K562 (cell line): Measurements from ENCODE around the gene APEX1. TPM values are rescaled to one million over a fixed set of nuclear protein-coding genes. Genes with fewer than 3 reads are reported as not detected.
A peak's percentile ranks its signal among the peaks of the same experiment; 100 is the strongest.

Source experiments
- ATAC-seq: fragments of 200-7000 bp; cut with Tn5 transposase; 3 replicates; pipeline ENCODE4 v1.9.1; 2020; ENCODE audit warnings: moderate library complexity
- BruUV-seq: library from RNA; stranded (reverse); fragments of 400-500 nt; replicated peaks from 2 replicates; lab custom pipeline; 2021; lab: Mats Ljungman, UMichigan
- CTCF ChIA-PET: fragments of 300-600 bp; formaldehyde crosslinking; extraction: SDS; loops from one replicate; lab custom pipeline; 2021; ENCODE audit warnings: low intra/inter-chr PET ratio; lab: Yijun Ruan, JAX
- POLR2A ChIA-PET: fragments of 300-600, 350-650 bp; sonication (Branson Sonifier 250); formaldehyde crosslinking; extraction: SDS; loops from one replicate; lab custom pipeline; 2021; ENCODE audit warnings: antibody characterized with exemption, inconsistent platforms; lab: Yijun Ruan, JAX
- DNase-seq, 4 experiments: peaks; one replicate each; pipeline versions ENCODE4 v3.0.0 to v3.0.0-alpha.2; 2011 to 2018; ENCODE audit warnings: low spot score in 3 of 4, mixed read lengths in 3 of 4; ENCODE audit errors: extremely low read depth in 1 of 4
- FAIRE-seq: peaks from 2 replicates; lab custom pipeline; 2011; peaks lifted over from hg19 to GRCh38; lab: Jason Lieb, UNC
- H2AFZ ChIP-seq: 2 replicates; pipeline ENCODE4 v1.6.0; 2011; ENCODE audit warnings: low read depth, low read length, control low read depth, inconsistent platforms
- H3K27ac ChIP-seq: fragments of 200-600 bp; 3 replicates; pipeline ENCODE4 v1.8.0; 2011; ENCODE audit warnings: low read depth, mild to moderate bottlenecking, control low read depth, inconsistent platforms, low read length, moderate library complexity, mixed read lengths; ENCODE audit errors: extremely low read depth
- H3K27me3 ChIP-seq, 2 experiments: fragments of 300-600 bp in 1 of 2; 2 replicates in 1 of 2; 3 replicates in 1 of 2; pipeline versions ENCODE4 v1.6.0 to v1.8.0; 2011; ENCODE audit warnings: inconsistent platforms in 2 of 2, low read length in 2 of 2, mild to moderate bottlenecking in 1 of 2, mixed read lengths in 1 of 2, moderate library complexity in 1 of 2; ENCODE audit not compliant: control insufficient read depth in 2 of 2, insufficient read depth in 2 of 2
- H3K36me3 ChIP-seq: fragments of 300-600 bp; 3 replicates; pipeline ENCODE4 v1.8.0; 2011; ENCODE audit warnings: mild to moderate bottlenecking, low read length, inconsistent platforms; ENCODE audit not compliant: control insufficient read depth, insufficient read depth
- H3K4me1 ChIP-seq, 2 experiments: fragments of 200-600 bp in 1 of 2; replicated peaks in 1 of 2; 2 replicates in 1 of 2; 3 replicates in 1 of 2; pipeline versions ENCODE4 v1.5.1 to v1.8.0; 2011; ENCODE audit warnings: inconsistent platforms in 2 of 2, low read length in 2 of 2, mild to moderate bottlenecking in 1 of 2, mixed read lengths in 1 of 2, moderate library complexity in 1 of 2; ENCODE audit not compliant: control insufficient read depth in 2 of 2, insufficient read depth in 2 of 2
- H3K4me2 ChIP-seq: 2 replicates; pipeline ENCODE4 v1.6.1; 2011; ENCODE audit warnings: low read length, control low read depth, inconsistent platforms, mixed read lengths; ENCODE audit not compliant: insufficient read depth
- H3K4me3 ChIP-seq: fragments of 200-600 bp; sonication (generic), shearing (Covaris generic); 2 replicates; pipeline ENCODE4 v1.5.1; 2016; ENCODE audit warnings: control low read depth, inconsistent platforms
- H3K79me2 ChIP-seq: fragments of 200-600 bp; 3 replicates; pipeline ENCODE4 v1.8.0; 2011; ENCODE audit warnings: low read length, inconsistent platforms; ENCODE audit not compliant: control insufficient read depth, insufficient read depth
- H3K9ac ChIP-seq, 2 experiments: 2 replicates each; pipeline versions ENCODE4 v1.6.0 to v1.6.1; 2011; ENCODE audit warnings: low read depth in 2 of 2, low read length in 2 of 2, control low read depth in 1 of 2, inconsistent platforms in 1 of 2, mild to moderate bottlenecking in 1 of 2, mixed read lengths in 1 of 2; ENCODE audit not compliant: insufficient read depth in 1 of 2
- H3K9me1 ChIP-seq: one replicate; pipeline ENCODE4 v1.6.0; 2011; ENCODE audit warnings: inconsistent platforms, mild to moderate bottlenecking, low read length, moderate library complexity; ENCODE audit not compliant: control insufficient read depth, insufficient read depth
- H3K9me3 ChIP-seq: replicated peaks from 2 replicates; pipeline ENCODE4 v1.5.1; 2011; ENCODE audit warnings: low read depth, low read length, inconsistent platforms; ENCODE audit not compliant: control insufficient read depth, insufficient read depth
- H4K20me1 ChIP-seq: replicated peaks from 2 replicates; pipeline ENCODE4 v1.6.1; 2011; ENCODE audit warnings: low read length, inconsistent platforms, mixed read lengths; ENCODE audit not compliant: control insufficient read depth, insufficient read depth
- CREB3L1 ChIP-seq: fragments of 450-650 bp; IDR thresholded peaks from 2 replicates; pipeline ENCODE4 v1.6.1; 2014; ENCODE audit warnings: low read depth, mild to moderate bottlenecking, moderate library complexity, borderline replicate concordance
- HMG20B ChIP-seq: fragments of 250-450 bp; sonication (Bioruptor Pico); IDR thresholded peaks from 2 replicates; pipeline ENCODE4 v1.5.0; 2021; ENCODE audit warnings: mild to moderate bottlenecking
- TRIM25 ChIP-seq: fragments of 450-650 bp; IDR thresholded peaks from 2 replicates; pipeline ENCODE4 v1.7.0; 2016; ENCODE audit warnings: borderline replicate concordance
- ZNF263 ChIP-seq: sonication (generic); formaldehyde crosslinking; IDR thresholded peaks from 2 replicates; pipeline ENCODE4 v1.8.0; 2022; ENCODE audit warnings: mild to moderate bottlenecking, missing genetic modification reagents, borderline replicate concordance
- ZNF586 ChIP-seq: fragments of 450-650 bp; formaldehyde crosslinking; conservative IDR thresholded peaks from 2 replicates; pipeline ENCODE4 v1.4.0; 2020; ENCODE audit warnings: mild to moderate bottlenecking, moderate library complexity
- WGBS: fragments of 100-300 bp; shearing (Covaris generic); methylation state at CpG from one replicate; pipeline ENCODE4 v1.1.6; 2016; ENCODE audit warnings: low coverage, mixed read lengths; ENCODE audit not compliant: insufficient coverage; ENCODE audit errors: missing lambda C conversion rate; 5-methylcytosine and 5-hydroxymethylcytosine counted together
- in situ Hi-C: fragments of 300-500 bp; cut with MboI; formaldehyde crosslinking; loops from 4 replicates; pipeline ENCODE4 v1.15.0; 2018; ENCODE audit warnings: inconsistent platforms, mixed read lengths
- intact Hi-C: fragments of 100-400 bp; cut with micrococcal nuclease; formaldehyde crosslinking; loops from 2 replicates; pipeline ENCODE4 v1.14.2; 2022
- polyA plus RNA-seq, 8 experiments: library from polyadenylated mRNA; depleted of rRNA in 4 of 8; stranded (reverse) in 5 of 8; unstranded in 3 of 8; fragments of >200 nt; fragmentation: Nextera tagmentation in 2 of 8; fragmentation: Illumina TruSeq in 1 of 8; extraction: Ambion mirVana in 2 of 8; extraction: Trizol in 1 of 8; gene quantifications; 2 replicates each; pipeline versions ENCODE4 v1.2.1 to v1.2.3, GENCODE V29; 2011 to 2014; ENCODE audit warnings: inconsistent platforms in 1 of 8, missing spikeins in 1 of 8
- total RNA-seq, 7 experiments: library from RNA; depleted of rRNA in 6 of 7; stranded (reverse); fragments of >200 nt in 6 of 7; fragmentation: Illumina TruSeq in 2 of 7; extraction: Trizol in 2 of 7; gene quantifications; 2 replicates each; pipeline versions ENCODE4 v1.2.1 to v1.2.3, GENCODE V29; 2011 to 2021; ENCODE audit warnings: low replicate concordance in 1 of 7

Gene APEX1
- total and polyA plus RNA-seq, 9 of the 15 experiments (the other 6 are each of a cell fraction or from before 2014, with no cell fraction given), result 50.2 to 274 (median 158) TPM

GRCh38 chr14:20498622-20499021 lies 43.6 kb downstream of the APEX1 start (continued):
- TF ChIP-seq TRIM25 (no peak), CREB3L1 (no peak)
- TF ChIP-seq, all 486 proteins: peak for 0

- ChIA-PET CTCF (no interaction called here), POLR2A (interaction anchor here (0.7 kb wide), 1 partner anchor 30 kb away, joined by 5 read pairs; the partner anchor contains the start of gene PNP)
- 0 out of 2 replicates have a peak overlapping the region, but pooled peaks have one; percentile 4 for H3K4me2 ChIP-seq
- no peaks in the 10 kb centered on the region for H3K36me3 ChIP-seq
- H3K9me3 ChIP-seq, result no peaks in the 10 kb centered on the region
- H3K9me1 ChIP-seq, result no peaks in the 10 kb centered on the region
- no peak overlapping the region for H3K27ac ChIP-seq
- H3K79me2 ChIP-seq, result no peaks in the 10 kb centered on the region
- DNase-seq, result no peak
- peaks cover 0 to 5% of the 10 kb centered on the region in 2 experiments; a peak in 2 of 5 replicates for H3K4me1 ChIP-seq
- WGBS, result 27% methylated on average over 2 of the region's 4 CpGs
- no peaks in the 10 kb centered on the region for H4K20me1 ChIP-seq
- in situ Hi-C loops (no loop called here), intact Hi-C loops (no loop called here)
- H3K4me3 ChIP-seq, result no peak overlapping the region
- BruUV-seq, result no TSS peak
- no peak for FAIRE-seq
- TF ChIP-seq ZNF586 (CRISPR knock-in tag), result no peak
- TF ChIP-seq ZNF263 (CRISPR knock-in tag), result no peak
- TF ChIP-seq HMG20B (CRISPR knock-in tag), result no peak
- H3K27me3 ChIP-seq, result no peaks in the 10 kb centered on the region
- ATAC-seq, result peak; percentile 34; the same call in 2 of the 3 replicates
- peak overlapping the region; percentile 71 for H2AFZ ChIP-seq
- H3K9ac ChIP-seq, result no peak overlapping the region
These were observed 44.1 kb downstream of the APEX1 start for GRCh38 chr14:20499108-20499507.
